GM19468 (cell line): ENCODE results near the gene CEP128.

ENCODE experiments used
- ATAC-seq: cut with Tn5 transposase; IDR thresholded peaks from one replicate; pipeline ENCODE4 v1.9.1; 2021; ENCODE audit warnings: mild to moderate bottlenecking, moderate library complexity, moderate number of reproducible peaks; ENCODE audit not compliant: unreplicated experiment; ENCODE audit errors: extremely low read depth

CEP128 gene

GRCh38 chr14:80447392-80447791 lies 494.1 kb downstream of the CEP128 start:
- ATAC-seq, result no peak
